HG02884 (cell line): ENCODE measurements around the gene GAA.

ENCODE experiments used
- ATAC-seq: cut with Tn5 transposase; IDR thresholded peaks from one replicate; pipeline ENCODE4 v1.9.1; 2021; ENCODE audit warnings: mild to moderate bottlenecking, moderate library complexity; ENCODE audit not compliant: unreplicated experiment

The GAA gene

DNA sequence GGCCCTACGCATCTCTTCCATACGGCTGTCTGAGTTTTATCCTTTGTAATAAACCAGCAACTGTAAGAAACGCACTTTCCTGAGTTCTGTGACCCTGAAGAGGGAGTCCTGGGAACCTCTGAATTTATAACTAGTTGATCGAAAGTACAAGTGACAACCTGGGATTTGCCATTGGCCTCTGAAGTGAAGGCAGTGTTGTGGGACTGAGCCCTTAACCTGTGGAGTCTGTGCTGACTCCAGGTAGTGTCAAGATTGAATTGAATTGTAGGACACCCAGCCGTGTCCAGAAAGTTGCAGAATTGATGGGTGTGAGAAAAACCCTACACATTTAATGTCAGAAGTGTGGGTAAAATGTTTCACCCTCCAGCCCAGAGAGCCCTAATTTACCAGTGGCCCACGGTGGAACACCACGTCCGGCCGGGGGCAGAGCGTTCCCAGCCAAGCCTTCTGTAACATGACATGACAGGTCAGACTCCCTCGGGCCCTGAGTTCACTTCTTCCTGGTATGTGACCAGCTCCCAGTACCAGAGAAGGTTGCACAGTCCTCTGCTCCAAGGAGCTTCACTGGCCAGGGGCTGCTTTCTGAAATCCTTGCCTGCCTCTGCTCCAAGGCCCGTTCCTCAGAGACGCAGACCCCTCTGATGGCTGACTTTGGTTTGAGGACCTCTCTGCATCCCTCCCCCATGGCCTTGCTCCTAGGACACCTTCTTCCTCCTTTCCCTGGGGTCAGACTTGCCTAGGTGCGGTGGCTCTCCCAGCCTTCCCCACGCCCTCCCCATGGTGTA, 1.5 kb downstream of the GAA start:
- ATAC-seq: no peak

DNA sequence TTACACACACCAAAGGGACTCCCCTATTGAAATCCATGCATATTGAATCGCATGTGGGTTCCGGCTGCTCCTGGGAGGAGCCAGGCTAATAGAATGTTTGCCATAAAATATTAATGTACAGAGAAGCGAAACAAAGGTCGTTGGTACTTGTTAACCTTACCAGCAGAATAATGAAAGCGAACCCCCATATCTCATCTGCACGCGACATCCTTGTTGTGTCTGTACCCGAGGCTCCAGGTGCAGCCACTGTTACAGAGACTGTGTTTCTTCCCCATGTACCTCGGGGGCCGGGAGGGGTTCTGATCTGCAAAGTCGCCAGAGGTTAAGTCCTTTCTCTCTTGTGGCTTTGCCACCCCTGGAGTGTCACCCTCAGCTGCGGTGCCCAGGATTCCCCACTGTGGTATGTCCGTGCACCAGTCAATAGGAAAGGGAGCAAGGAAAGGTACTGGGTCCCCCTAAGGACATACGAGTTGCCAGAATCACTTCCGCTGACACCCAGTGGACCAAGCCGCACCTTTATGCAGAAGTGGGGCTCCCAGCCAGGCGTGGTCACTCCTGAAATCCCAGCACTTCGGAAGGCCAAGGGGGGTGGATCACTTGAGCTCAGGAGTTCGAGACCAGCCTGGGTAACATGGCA, 2.2 kb downstream of the GAA start:
- no peak for ATAC-seq

DNA sequence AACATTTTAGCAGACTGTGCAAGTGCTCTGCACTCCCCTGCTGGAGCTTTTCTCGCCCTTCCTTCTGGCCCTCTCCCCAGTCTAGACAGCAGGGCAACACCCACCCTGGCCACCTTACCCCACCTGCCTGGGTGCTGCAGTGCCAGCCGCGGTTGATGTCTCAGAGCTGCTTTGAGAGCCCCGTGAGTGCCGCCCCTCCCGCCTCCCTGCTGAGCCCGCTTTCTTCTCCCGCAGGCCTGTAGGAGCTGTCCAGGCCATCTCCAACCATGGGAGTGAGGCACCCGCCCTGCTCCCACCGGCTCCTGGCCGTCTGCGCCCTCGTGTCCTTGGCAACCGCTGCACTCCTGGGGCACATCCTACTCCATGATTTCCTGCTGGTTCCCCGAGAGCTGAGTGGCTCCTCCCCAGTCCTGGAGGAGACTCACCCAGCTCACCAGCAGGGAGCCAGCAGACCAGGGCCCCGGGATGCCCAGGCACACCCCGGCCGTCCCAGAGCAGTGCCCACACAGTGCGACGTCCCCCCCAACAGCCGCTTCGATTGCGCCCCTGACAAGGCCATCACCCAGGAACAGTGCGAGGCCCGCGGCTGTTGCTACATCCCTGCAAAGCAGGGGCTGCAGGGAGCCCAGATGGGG, 3.1 kb downstream of the GAA start:
- ATAC-seq: no peak

DNA sequence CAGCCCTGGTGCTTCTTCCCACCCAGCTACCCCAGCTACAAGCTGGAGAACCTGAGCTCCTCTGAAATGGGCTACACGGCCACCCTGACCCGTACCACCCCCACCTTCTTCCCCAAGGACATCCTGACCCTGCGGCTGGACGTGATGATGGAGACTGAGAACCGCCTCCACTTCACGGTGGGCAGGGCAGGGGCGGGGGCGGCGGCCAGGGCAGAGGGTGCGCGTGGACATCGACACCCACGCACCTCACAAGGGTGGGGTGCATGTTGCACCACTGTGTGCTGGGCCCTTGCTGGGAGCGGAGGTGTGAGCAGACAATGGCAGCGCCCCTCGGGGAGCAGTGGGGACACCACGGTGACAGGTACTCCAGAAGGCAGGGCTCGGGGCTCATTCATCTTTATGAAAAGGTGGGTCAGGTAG, 3.6 kb downstream of the GAA start:
- no peak for ATAC-seq

DNA sequence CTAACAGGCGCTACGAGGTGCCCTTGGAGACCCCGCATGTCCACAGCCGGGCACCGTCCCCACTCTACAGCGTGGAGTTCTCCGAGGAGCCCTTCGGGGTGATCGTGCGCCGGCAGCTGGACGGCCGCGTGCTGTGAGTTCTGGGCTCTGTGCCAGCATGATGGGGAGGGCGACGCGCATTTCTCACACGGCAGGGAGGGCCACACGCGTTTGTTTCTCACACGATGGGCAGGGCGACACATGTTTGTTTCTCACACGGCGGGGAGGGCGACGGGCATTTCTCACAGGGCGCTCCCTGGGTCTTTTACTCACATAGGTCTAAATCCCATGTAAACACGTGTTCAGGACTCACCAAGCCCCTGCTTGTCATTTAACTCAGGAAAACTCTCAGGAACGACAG, 4.4 kb downstream of the GAA start:
- no peak for ATAC-seq

DNA sequence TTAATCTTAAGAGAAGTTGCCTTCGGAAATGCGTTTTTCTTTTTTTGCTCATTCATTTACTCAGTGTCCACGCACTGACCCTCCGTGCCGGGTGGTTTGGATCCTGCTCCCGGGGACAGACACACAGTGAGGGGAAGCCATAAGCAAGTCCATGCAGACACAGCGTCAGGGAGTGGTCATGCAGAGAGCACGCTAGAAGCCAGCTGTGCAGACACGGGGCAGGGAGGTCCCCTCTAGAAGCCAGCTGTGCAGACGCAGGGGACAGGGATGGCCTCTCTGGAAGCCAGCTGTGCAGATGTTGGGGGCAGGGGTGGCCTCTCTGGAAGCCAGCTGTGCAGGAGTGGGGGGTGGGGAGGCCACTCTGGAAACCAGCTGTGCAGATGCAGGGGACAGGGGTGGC, 4.8 kb downstream of the GAA start:
- no peak for ATAC-seq

DNA sequence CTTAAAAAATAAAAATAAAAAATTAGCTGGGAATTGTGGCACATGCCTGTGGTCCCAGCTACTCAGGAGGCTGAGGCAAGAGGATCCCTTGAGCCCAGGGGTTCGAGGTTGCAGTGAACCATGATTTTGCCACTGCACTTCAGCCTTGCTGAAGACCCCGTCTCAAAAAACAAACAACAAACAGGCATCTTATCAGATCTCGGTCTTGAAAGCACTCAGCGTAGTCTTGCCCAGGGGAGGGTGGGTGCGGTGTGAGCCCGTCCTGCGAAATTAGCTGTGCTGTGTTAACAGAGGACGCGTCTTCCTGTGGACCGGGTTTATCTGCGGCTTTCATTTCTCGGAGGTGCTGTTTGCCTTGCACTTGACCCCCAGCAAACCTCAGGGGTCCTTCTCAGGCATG, 5.4 kb downstream of the GAA start:
- no peak for ATAC-seq

DNA sequence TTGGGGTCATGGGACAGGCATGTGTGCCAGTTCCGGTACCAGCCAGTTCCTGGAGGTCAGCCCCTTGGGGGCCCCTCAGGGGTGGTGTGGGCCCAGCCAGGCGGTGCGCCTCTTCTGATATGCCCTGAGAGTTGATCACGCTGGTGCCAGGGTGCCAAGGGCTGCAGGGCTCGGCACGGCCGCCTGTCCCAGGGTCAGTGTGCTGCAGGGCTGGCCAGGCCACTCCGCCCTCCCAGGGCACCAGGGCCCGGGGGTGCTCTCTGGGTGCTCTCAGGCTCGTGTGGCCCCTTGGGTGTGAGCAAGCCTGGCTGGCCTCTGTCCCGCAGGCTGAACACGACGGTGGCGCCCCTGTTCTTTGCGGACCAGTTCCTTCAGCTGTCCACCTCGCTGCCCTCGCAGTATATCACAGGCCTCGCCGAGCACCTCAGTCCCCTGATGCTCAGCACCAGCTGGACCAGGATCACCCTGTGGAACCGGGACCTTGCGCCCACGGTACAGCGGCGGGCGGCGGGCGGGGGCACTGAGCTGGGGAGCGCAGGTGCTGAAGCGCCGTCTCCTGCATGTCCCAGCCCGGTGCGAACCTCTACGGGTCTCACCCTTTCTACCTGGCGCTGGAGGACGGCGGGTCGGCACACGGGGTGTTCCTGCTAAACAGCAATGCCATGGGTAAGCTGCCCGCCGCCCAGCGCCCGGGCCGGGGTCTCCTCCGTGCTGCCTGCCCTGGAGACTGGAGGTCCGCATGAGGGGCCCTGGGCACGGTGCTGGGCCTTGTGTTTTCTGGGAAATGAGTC, 6.0 kb downstream of the GAA start:
- ATAC-seq: no peak

DNA sequence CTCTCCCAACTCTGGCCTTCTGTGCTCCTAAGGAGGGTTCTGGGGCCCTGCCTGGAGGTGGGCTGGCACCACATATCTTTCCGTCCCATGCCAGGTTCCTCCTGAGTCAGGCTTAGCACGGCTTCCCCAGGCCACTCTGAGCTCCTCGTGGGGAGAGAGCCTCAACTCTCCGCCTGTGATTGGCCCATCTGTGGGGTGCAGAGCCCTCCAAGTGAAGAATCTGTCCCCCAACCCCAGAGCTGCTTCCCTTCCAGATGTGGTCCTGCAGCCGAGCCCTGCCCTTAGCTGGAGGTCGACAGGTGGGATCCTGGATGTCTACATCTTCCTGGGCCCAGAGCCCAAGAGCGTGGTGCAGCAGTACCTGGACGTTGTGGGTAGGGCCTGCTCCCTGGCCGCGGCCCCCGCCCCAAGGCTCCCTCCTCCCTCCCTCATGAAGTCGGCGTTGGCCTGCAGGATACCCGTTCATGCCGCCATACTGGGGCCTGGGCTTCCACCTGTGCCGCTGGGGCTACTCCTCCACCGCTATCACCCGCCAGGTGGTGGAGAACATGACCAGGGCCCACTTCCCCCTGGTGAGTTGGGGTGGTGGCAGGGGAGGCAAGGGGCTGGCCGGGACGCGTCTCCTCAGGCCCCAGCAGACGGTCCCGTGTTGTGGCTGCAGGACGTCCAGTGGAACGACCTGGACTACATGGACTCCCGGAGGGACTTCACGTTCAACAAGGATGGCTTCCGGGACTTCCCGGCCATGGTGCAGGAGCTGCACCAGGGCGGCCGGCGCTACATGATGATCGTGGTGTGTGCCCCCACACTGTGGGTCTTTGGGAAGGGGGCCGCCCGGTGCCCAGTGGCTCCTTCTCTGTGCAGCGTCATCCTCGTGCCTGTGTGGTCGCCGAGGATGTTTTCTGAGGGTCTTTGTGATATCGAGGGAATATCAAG, 6.9 kb downstream of the GAA start:
- ATAC-seq: no peak

DNA sequence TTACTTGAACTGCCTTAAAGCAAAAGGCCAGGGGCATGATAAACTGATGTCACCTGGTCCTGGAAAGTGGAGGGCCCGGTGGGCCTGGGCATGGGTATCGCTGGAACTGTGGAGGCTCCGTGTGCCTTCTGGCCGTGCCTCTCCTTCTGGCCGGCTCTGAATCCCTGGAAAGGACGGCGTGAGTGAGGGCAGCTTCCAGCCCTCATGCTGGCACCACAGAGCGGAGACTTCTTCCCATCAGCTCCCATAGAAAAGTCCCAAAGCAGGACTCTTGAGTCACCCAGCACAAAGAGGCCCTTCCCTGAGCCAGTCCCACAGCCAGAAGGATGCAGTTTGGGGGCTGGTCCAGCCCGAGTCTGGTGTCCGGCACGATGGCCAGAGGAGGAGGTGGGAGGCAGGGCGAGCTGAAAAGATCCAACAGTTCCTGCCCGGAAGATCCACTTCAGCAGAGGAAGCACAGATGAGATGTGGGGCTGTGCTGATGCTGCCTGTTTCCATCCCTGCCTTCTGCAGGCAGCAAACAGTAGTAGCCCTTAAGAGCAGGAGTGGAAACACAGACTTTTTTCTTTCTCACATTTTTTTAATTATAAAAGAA, 7.8 kb downstream of the GAA start:
- no peak for ATAC-seq

DNA sequence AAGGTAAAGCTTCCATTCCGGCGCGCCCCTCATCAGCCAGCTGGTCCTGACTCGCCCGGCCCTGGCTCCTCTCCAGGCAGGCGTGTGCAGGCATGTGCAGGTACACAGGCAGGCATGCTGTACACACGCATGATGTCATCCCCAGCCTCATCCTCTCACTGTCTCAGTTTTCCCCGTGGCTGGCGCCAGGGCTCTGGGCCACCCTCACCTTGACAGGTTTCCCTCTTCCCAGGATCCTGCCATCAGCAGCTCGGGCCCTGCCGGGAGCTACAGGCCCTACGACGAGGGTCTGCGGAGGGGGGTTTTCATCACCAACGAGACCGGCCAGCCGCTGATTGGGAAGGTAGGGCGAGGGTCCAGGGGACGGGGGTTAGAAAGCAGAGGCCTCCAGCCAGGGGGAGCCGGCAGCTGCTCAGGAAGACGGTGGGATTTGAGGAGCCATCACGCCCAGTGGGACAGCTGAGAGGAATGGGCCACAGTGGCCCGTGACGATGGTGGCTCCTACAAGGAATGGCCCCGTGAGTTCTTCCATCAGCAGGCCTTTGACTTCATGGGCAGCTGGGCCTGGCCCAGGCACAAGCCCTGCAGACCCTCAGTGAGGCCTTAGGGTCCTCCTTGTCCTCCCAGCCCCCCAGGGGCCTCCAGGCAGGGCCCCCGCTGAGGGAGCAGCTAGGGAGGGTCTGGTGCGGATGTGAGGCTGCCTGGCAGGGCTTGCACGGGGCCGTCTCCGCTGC, 8.5 kb downstream of the GAA start:
- ATAC-seq: no peak

DNA sequence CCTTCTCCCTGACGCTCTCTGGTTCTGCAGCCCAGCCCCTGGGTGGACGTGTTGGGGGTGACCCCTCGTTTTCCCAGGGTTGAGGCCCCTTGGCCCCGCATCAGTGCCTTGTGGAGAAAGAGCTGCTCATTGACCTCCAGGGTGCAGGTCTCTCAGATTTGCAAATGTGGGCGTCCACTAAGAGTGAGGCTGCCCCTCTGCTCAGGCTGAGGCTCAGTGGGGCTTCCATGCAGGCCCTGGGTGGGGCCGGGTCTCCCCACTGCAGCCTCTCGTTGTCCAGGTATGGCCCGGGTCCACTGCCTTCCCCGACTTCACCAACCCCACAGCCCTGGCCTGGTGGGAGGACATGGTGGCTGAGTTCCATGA, 9.0 kb downstream of the GAA start:
- ATAC-seq: no peak

DNA sequence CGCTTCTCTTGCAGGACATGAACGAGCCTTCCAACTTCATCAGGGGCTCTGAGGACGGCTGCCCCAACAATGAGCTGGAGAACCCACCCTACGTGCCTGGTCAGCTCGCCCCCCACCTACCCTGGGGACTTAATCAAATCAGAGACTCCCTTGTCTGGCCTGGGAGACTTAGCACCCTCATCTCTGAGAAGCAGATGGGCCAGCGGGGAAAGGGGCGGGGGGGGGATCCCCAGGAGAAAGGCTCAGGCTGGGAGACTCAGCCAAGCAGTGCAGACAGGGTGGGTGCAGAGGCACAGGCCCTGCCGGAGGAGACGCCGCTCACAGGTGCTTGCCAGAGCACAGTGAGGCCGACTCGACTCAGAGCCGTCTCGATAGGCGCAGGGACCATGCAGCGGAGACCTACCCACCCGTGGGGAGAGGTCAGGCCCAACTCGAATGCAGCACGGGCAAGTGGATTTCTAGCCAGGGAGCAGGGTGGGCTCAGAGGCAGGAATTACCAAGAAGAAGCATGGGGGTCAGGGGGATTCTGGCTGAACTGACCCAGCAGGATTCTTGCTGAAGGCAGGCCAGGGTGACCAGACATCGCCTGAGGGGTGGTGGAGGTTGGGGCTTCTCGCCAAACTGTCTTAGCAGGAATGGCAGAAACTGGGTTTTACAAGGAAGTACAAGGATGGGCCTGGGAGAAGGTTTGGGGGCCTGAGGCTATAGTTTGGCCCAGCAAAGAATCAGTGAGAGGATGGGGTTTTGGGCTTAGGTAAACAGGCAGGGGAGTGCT, 9.7 kb downstream of the GAA start:
- no peak for ATAC-seq

DNA sequence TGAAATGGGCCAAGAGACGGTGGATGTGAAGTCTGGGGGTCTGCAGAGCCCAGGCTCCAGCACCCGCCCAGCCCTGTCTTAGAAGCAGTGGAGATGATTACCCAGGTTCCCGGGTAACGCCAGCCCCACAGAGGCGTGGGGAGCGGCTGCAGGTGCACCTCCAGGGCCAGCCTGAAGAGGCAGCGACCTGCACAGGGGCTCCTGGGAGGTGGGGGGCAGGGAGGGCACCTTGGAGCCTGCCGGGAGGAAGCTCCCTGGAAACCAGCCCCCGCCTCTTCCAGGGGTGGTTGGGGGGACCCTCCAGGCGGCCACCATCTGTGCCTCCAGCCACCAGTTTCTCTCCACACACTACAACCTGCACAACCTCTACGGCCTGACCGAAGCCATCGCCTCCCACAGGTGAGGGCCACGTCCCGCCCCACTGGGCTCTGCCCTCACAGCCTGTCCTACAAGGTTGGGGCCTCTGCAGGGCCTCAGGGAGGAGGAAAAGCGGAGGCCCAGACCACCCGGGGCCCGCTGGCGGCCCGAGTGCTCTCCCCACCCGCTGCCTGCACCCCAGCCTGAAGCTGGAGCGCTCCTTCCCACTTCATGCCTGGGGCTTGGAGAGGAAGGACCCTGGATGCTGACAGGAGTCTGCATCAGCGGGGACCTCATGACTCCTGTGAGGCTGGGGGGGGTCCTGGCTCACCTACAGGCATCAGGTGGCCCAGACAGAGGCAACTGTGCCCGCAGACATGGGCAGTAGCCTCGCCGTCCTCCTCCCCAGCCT, 10.5 kb downstream of the GAA start:
- ATAC-seq: no peak

DNA sequence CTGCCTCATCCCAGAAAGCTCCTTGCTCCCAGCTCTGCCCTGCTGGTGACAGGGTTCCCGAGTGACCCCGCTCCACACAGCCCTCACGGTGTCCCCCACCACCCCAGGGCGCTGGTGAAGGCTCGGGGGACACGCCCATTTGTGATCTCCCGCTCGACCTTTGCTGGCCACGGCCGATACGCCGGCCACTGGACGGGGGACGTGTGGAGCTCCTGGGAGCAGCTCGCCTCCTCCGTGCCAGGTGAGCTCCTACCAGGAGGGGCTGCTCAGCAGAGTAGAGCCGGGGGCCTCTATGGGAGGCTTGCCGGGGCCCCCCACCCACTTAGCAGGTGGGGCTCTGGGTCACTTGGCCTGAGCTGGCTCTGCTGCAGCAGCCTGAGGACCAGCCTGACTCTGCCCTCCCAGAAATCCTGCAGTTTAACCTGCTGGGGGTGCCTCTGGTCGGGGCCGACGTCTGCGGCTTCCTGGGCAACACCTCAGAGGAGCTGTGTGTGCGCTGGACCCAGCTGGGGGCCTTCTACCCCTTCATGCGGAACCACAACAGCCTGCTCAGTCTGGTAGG, 11.2 kb downstream of the GAA start:
- ATAC-seq: no peak

DNA sequence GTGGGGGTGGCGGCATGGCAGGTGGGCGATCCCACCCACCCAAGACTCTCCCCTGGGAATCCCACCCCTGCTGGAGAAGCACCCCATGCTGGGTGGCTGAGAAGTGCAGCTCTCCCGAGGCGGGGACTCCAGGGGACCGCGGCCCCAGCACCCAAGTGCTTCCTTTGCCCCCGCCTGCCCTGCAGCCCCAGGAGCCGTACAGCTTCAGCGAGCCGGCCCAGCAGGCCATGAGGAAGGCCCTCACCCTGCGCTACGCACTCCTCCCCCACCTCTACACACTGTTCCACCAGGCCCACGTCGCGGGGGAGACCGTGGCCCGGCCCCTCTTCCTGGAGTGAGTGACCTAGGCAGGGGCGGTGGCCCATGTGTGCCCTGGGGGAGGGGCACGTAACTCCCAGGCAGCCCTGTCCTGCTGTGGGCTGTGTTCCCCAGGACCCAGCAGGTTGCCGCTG, 11.7 kb downstream of the GAA start:
- ATAC-seq: no peak

DNA sequence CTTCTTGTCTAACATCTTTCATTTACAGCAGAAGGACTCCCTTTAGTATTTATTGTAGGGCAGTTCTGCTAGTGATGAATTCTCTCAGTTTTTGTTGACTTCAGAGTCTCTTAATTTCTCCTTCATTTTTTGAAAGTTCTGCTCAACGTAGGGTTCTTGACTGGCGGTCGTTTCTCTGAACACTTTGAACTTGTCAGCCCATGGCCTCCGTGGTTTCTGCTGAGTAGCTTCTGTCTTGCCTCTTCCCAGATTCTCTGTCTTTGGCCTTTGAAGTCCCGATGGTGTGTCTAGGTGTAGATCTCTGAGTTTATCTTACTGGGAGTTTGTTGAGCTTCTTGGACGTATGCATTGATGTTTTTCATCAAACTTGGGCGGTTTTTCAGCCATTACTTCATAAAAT, 13.4 kb downstream of the GAA start:
- ATAC-seq: no peak
